ENCODE measurements around the gene ANXA2.

ANXA2 gene

GRCh38 chr15:60381148-60381788 is 16.5 kb downstream of the ANXA2 start:
- H3K4me1 ChIP-seq (ENCODE audit: insufficient read depth, low read length, poor library complexity, severe bottlenecking): no peaks in the 10 kb centered on the region
- no peaks in the 10 kb centered on the region for H4K20me1 ChIP-seq (ENCODE audit: insufficient read depth, low read length, poor library complexity, severe bottlenecking)
- H3K79me2 ChIP-seq (ENCODE audit: insufficient read depth, low read length): no peaks in the 10 kb centered on the region
- TF ChIP-seq, protein P1, sequence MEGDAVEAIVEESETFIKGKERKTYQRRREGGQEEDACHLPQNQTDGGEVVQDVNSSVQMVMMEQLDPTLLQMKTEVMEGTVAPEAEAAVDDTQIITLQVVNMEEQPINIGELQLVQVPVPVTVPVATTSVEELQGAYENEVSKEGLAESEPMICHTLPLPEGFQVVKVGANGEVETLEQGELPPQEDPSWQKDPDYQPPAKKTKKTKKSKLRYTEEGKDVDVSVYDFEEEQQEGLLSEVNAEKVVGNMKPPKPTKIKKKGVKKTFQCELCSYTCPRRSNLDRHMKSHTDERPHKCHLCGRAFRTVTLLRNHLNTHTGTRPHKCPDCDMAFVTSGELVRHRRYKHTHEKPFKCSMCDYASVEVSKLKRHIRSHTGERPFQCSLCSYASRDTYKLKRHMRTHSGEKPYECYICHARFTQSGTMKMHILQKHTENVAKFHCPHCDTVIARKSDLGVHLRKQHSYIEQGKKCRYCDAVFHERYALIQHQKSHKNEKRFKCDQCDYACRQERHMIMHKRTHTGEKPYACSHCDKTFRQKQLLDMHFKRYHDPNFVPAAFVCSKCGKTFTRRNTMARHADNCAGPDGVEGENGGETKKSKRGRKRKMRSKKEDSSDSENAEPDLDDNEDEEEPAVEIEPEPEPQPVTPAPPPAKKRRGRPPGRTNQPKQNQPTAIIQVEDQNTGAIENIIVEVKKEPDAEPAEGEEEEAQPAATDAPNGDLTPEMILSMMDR (conservative IDR thresholded peaks at IDR 0.05; ENCODE audit: low read length): no peak
- TF ChIP-seq EZH2phosphoT487 (IDR thresholded peaks at IDR 0.05; ENCODE audit: borderline replicate concordance): no peak
- no peaks in the 10 kb centered on the region for H3K9me3 ChIP-seq (ENCODE audit: insufficient read depth, low read depth, low read length)
- peaks cover 3% of the 10 kb centered on the region; the same call in 1 of the 2 replicates for H3K36me3 ChIP-seq (ENCODE audit: insufficient read depth, low read length)
- H3F3A ChIP-seq (ENCODE audit: low read depth): no peaks in the 10 kb centered on the region
- no peaks in the 10 kb centered on the region for H3K9me2 ChIP-seq (replicated peaks; ENCODE audit: low read depth, low read length)
- H3K4me2 ChIP-seq (ENCODE audit: low read depth, low read length, poor library complexity, severe bottlenecking): no peak overlapping the region
- no peak overlapping the region for H3K9ac ChIP-seq (ENCODE audit: low read depth, low read length, poor library complexity, severe bottlenecking)
- no peak overlapping the region for H2AFZ ChIP-seq (ENCODE audit: low read length)
- no peaks in the 10 kb centered on the region for H3K27me3 ChIP-seq (ENCODE audit: insufficient read depth, low read length, poor library complexity, severe bottlenecking)
- H3K4me3 ChIP-seq (ENCODE audit: low read length, poor library complexity, severe bottlenecking): no peak overlapping the region

GRCh38 chr15:60379525-60380274 is 18.1 kb downstream of the ANXA2 start:
- peaks cover 3% of the 10 kb centered on the region; the same call in 1 of the 2 replicates for H3K36me3 ChIP-seq (ENCODE audit: insufficient read depth, low read length)
- no peaks in the 10 kb centered on the region for H3K27me3 ChIP-seq (ENCODE audit: insufficient read depth, low read length, poor library complexity, severe bottlenecking)
- no peaks in the 10 kb centered on the region for H3F3A ChIP-seq (ENCODE audit: low read depth)
- no peak overlapping the region for H3K4me3 ChIP-seq (ENCODE audit: low read length, poor library complexity, severe bottlenecking)
- H3K9me2 ChIP-seq (replicated peaks; ENCODE audit: low read depth, low read length): no peaks in the 10 kb centered on the region
- H3K9ac ChIP-seq (ENCODE audit: low read depth, low read length, poor library complexity, severe bottlenecking): no peak overlapping the region
- no peaks in the 10 kb centered on the region for H3K9me3 ChIP-seq (ENCODE audit: insufficient read depth, low read depth, low read length)
- H2AFZ ChIP-seq (ENCODE audit: low read length): no peak overlapping the region
- TF ChIP-seq, protein P1 (conservative IDR thresholded peaks at IDR 0.05; ENCODE audit: low read length): no peak
- TF ChIP-seq EZH2phosphoT487 (IDR thresholded peaks at IDR 0.05; ENCODE audit: borderline replicate concordance): no peak
- no peaks in the 10 kb centered on the region for H3K4me1 ChIP-seq (ENCODE audit: insufficient read depth, low read length, poor library complexity, severe bottlenecking)
- H3K4me2 ChIP-seq (ENCODE audit: low read depth, low read length, poor library complexity, severe bottlenecking): no peak overlapping the region
- H3K79me2 ChIP-seq (ENCODE audit: insufficient read depth, low read length): no peaks in the 10 kb centered on the region
- no peaks in the 10 kb centered on the region for H4K20me1 ChIP-seq (ENCODE audit: insufficient read depth, low read length, poor library complexity, severe bottlenecking)

DNA sequence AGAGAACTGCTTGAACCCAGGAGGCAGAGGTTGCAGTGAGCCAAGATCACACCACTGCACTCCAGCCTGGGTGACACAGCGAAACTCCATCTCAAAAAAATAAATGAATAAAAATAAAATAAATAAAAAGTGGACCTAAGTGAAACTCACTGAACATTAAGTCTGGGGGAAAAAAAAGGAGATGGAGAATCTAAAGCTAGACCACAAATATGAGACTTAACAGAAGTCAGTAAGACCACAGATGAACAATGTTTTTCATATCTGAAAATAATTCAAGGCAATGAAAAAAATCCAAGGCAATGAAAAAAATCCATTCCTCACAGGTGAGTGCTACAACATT is 18.6 kb downstream of the ANXA2 start:
- Histone ChIP-seq H3K4me1 (ENCODE audit: insufficient read depth, low read length, poor library complexity, severe bottlenecking) (no peaks in the 10 kb centered on the region), H3F3A (ENCODE audit: low read depth) (no peaks in the 10 kb centered on the region), H3K27me3 (ENCODE audit: insufficient read depth, low read length, poor library complexity, severe bottlenecking) (no peaks in the 10 kb centered on the region), H3K36me3 (ENCODE audit: insufficient read depth, low read length) (peaks cover 3% of the 10 kb centered on the region; the same call in 1 of the 2 replicates), H4K20me1 (ENCODE audit: insufficient read depth, low read length, poor library complexity, severe bottlenecking) (no peaks in the 10 kb centered on the region), H3K9ac (ENCODE audit: low read depth, low read length, poor library complexity, severe bottlenecking) (no peak overlapping the region), H3K4me3 (ENCODE audit: low read length, poor library complexity, severe bottlenecking) (no peak overlapping the region), H3K79me2 (ENCODE audit: insufficient read depth, low read length) (no peaks in the 10 kb centered on the region), H3K4me2 (ENCODE audit: low read depth, low read length, poor library complexity, severe bottlenecking) (no peak overlapping the region), H3K9me3 (ENCODE audit: insufficient read depth, low read depth, low read length) (no peaks in the 10 kb centered on the region), H3K9me2 (replicated peaks; ENCODE audit: low read depth, low read length) (no peaks in the 10 kb centered on the region), H2AFZ (ENCODE audit: low read length) (no peak overlapping the region)
- TF ChIP-seq, protein P1 (conservative IDR thresholded peaks at IDR 0.05; ENCODE audit: low read length): no peak
- no peak for TF ChIP-seq EZH2phosphoT487 (IDR thresholded peaks at IDR 0.05; ENCODE audit: borderline replicate concordance)

All from Loucy (cell line).